Spleen (tissue), 11 donors: Measurements from ENCODE around the gene ANXA10. TPM values are rescaled to one million over a fixed set of nuclear protein-coding genes. Genes with fewer than 3 reads are reported as not detected.

Source experiments
- DNase-seq: peaks from one replicate; pipeline ENCODE4 v3.0.0-alpha.2; 2020
- H3K27ac ChIP-seq, 8 donors: fragments of 200-600 bp; sonication (generic) in 7 of 8; 1 replicate in 4 of 8; 2 replicates in 4 of 8; pipeline versions ENCODE4 v1.5.0 to v1.8.0; 2016 to 2021; ENCODE audit warnings: inconsistent platforms in 4 of 8, mild to moderate bottlenecking in 4 of 8, moderate library complexity in 1 of 8
- H3K27me3 ChIP-seq, 7 donors: fragments of 200-600 bp; sonication (generic) in 6 of 7; replicated peaks in 1 of 7; 1 replicate in 4 of 7; 2 replicates in 3 of 7; pipeline versions ENCODE4 v1.5.0 to v1.8.0; 2016 to 2021; ENCODE audit warnings: inconsistent platforms in 3 of 7, mild to moderate bottlenecking in 1 of 7
- H3K36me3 ChIP-seq, 6 donors: fragments of 200-600 bp; sonication (generic) in 5 of 6; 1 replicate in 4 of 6; 2 replicates in 2 of 6; pipeline versions ENCODE4 v1.5.0 to v1.8.0; 2016 to 2021; ENCODE audit warnings: inconsistent platforms in 2 of 6
- H3K4me1 ChIP-seq, 6 donors: fragments of 200-600 bp; sonication (generic) in 5 of 6; 1 replicate in 3 of 6; 2 replicates in 3 of 6; pipeline versions ENCODE4 v1.5.0 to v1.8.0; 2016 to 2021; ENCODE audit warnings: inconsistent platforms in 3 of 6
- H3K4me3 ChIP-seq, 8 donors: fragments of 200-600 bp; sonication (generic) in 7 of 8; 1 replicate in 4 of 8; 2 replicates in 4 of 8; pipeline versions ENCODE4 v1.5.0 to v1.8.0; 2016 to 2021; ENCODE audit warnings: inconsistent platforms in 4 of 8, mild to moderate bottlenecking in 4 of 8, moderate library complexity in 2 of 8
- H3K9me3 ChIP-seq, 8 donors: fragments of 200-600 bp; sonication (generic) in 7 of 8; 1 replicate in 4 of 8; 2 replicates in 4 of 8; pipeline versions ENCODE4 v1.5.0 to v1.8.0; 2016 to 2021; ENCODE audit warnings: inconsistent platforms in 4 of 8
- CTCF ChIP-seq, 11 experiments: fragments of 200-600 bp in 7 of 11; fragments of 450-650 bp in 4 of 11; sonication (generic) in 4 of 11; IDR thresholded peaks in 8 of 11; conservative IDR thresholded peaks in 3 of 11; 1 replicate in 7 of 11; 2 replicates in 4 of 11; pipeline versions ENCODE4 v1.4.0 to v1.8.0; 2016 to 2021; ENCODE audit warnings: antibody characterized with exemption in 11 of 11, inconsistent platforms in 4 of 11, mild to moderate bottlenecking in 1 of 11
- POLR2A ChIP-seq, 3 donors: fragments of 450-650 bp; IDR thresholded peaks; one replicate each; pipeline ENCODE4 v1.5.1; 2017; ENCODE audit warnings: antibody characterized with exemption in 3 of 3, mild to moderate bottlenecking in 1 of 3
- POLR2AphosphoS5 ChIP-seq, 3 donors: sonication (generic); formaldehyde crosslinking; IDR thresholded peaks; one replicate each; pipeline ENCODE4 v1.5.1; 2017; ENCODE audit warnings: antibody characterized with exemption in 3 of 3
- WGBS, 5 donors: extraction: QIAGEN DNeasy Blood & Tissue Kit in 3 of 5; methylation state at CpG; one replicate each; pipeline versions ENCODE4 v1.1.5 to v1.1.7; 2013 to 2018; 5-methylcytosine and 5-hydroxymethylcytosine counted together
- intact Hi-C: fragments of 100-400 bp; cut with DNase I; formaldehyde crosslinking; loops from one replicate; pipeline ENCODE4 v1.15.0; 2023; ENCODE audit warnings: low total_unique reads
- polyA plus RNA-seq, 3 donors: library from polyadenylated mRNA; stranded (reverse); fragments of 200-250 nt; gene quantifications; one replicate each; pipeline ENCODE4 v1.2.1, GENCODE V29; 2013
- total RNA-seq, 7 donors: library from RNA; depleted of rRNA in 3 of 7; stranded (reverse); fragments of >200 nt in 3 of 7; fragmentation: NEBNext Ultra II Directional in 4 of 7; extraction: Animal tissue kit (Norgen Biotek cat#: 25700) in 4 of 7; gene quantifications; one replicate each; pipeline versions ENCODE4 v1.1.0 to v1.2.1, GENCODE V29; 2016 to 2021
- donor health status: healthy with polysubstance abuse.
- donor health status: DM: no; HTN: no; CAD: no; lungs with moderate emphysema.
- donor health status: DM: no; HTN: no; CAD: no.
- donor health status: Bipolar disorder and iron deficiency.
- donor health status: healthy.
- donor health status: DM: no; HTN: no; CAD: no.
- donor health status: DM: yes; HTN: yes; CAD: no.

ANXA10 gene
- total and polyA plus RNA-seq, 10 donors, result not detected

GRCh38 chr4:168098248-168098717, 5.9 kb downstream of the ANXA10 start:
- peaks cover 0 to 9% (median 0%) of the 10 kb centered on the region in 8 donors for H3K9me3 ChIP-seq
- WGBS, 5 donors, result 60 to 79% (median 74%) methylated on average over 1 of the region's 1 CpG
- no peak overlapping the region for H3K4me3 ChIP-seq
- no peaks in the 10 kb centered on the region for H3K27me3 ChIP-seq
- H3K36me3 ChIP-seq, result no peaks in the 10 kb centered on the region
- intact Hi-C loops, result no loop called here
- H3K4me1 ChIP-seq, result no peaks in the 10 kb centered on the region
- no peak for DNase-seq
- TF ChIP-seq POLR2AphosphoS5 (IDR thresholded peaks at IDR 0.05) (no peak), CTCF (IDR thresholded peaks at IDR 0.05 in 8 of 11, conservative IDR thresholded peaks at IDR 0.05 in 3 of 11) (no peak), POLR2A (IDR thresholded peaks at IDR 0.05) (no peak)
- no peak overlapping the region for H3K27ac ChIP-seq

- no peaks in the 10 kb centered on the region for H3K4me1 ChIP-seq
- intact Hi-C loops, result no loop called here
- no peak overlapping the region for H3K4me3 ChIP-seq
- 93 to 96% (median 94%) methylated on average over 3 of the region's 3 CpGs for WGBS, 5 donors
- no peak for DNase-seq
- no peak overlapping the region for H3K27ac ChIP-seq
- TF ChIP-seq POLR2AphosphoS5 (IDR thresholded peaks at IDR 0.05), result no peak
- TF ChIP-seq POLR2A (IDR thresholded peaks at IDR 0.05), result no peak
- no peak for TF ChIP-seq CTCF (IDR thresholded peaks at IDR 0.05 in 8 of 11, conservative IDR thresholded peaks at IDR 0.05 in 3 of 11)
- H3K36me3 ChIP-seq, result no peaks in the 10 kb centered on the region
- no peaks in the 10 kb centered on the region for H3K27me3 ChIP-seq
- peaks cover 0 to 9% (median 0%) of the 10 kb centered on the region in 8 donors for H3K9me3 ChIP-seq
Observed at GRCh38 chr4:168099195-168099594, 6.9 kb downstream of the ANXA10 start.

GRCh38 chr4:168101026-168101425, 8.7 kb downstream of the ANXA10 start:
- intact Hi-C loops, result no loop called here
- WGBS, 5 donors, result 89 to 100% (median 97%) methylated on average over 1 of the region's 1 CpG
- H3K27ac ChIP-seq, result no peak overlapping the region

GRCh38 chr4:168102403-168102802, 10.1 kb downstream of the ANXA10 start:
- WGBS, 5 donors, result 83 to 89% (median 87%) methylated on average over 3 of the region's 3 CpGs
- no peak for DNase-seq
- Histone ChIP-seq H3K36me3 (no peaks in the 10 kb centered on the region), H3K4me3 (no peak overlapping the region), H3K27ac (no peak overlapping the region), H3K27me3 (no peaks in the 10 kb centered on the region), H3K4me1 (no peaks in the 10 kb centered on the region), H3K9me3 (peaks cover 0 to 9% (median 0%) of the 10 kb centered on the region in 8 donors)
- TF ChIP-seq POLR2AphosphoS5 (IDR thresholded peaks at IDR 0.05) (no peak), POLR2A (IDR thresholded peaks at IDR 0.05) (no peak), CTCF (IDR thresholded peaks at IDR 0.05 in 8 of 11, conservative IDR thresholded peaks at IDR 0.05 in 3 of 11) (no peak)
- intact Hi-C loops, result no loop called here

More at GRCh38 chr4:168101026-168101425, 8.7 kb downstream of the ANXA10 start:
- no peak for DNase-seq
- Histone ChIP-seq H3K9me3 (peaks cover 0 to 9% (median 0%) of the 10 kb centered on the region in 8 donors), H3K27me3 (no peaks in the 10 kb centered on the region), H3K4me3 (no peak overlapping the region), H3K36me3 (no peaks in the 10 kb centered on the region), H3K4me1 (no peaks in the 10 kb centered on the region)
- TF ChIP-seq CTCF (IDR thresholded peaks at IDR 0.05 in 8 of 11, conservative IDR thresholded peaks at IDR 0.05 in 3 of 11), result no peak
- no peak for TF ChIP-seq POLR2A (IDR thresholded peaks at IDR 0.05)
- TF ChIP-seq POLR2AphosphoS5 (IDR thresholded peaks at IDR 0.05), result no peak
